K562 (cell line): ENCODE measurements around the gene ECM1. TPM values are rescaled to one million over a fixed set of nuclear protein-coding genes. Genes with fewer than 3 reads are reported as not detected.

Experiments used
- DDX20 ChIP-seq: fragments of 450-650 bp; IDR thresholded peaks from 2 replicates; pipeline ENCODE4 v1.6.1; 2016; ENCODE audit warnings: missing genetic modification characterization, low read depth, mild to moderate bottlenecking, missing compliant biosample characterization, moderate library complexity
- E2F3 ChIP-seq: fragments of 250-450 bp; sonication (Bioruptor Pico); IDR thresholded peaks from 2 replicates; pipeline ENCODE4 v1.4.0; 2020; ENCODE audit warnings: mild to moderate bottlenecking
- E2F5 ChIP-seq: sonication (generic); formaldehyde crosslinking; IDR thresholded peaks from 2 replicates; pipeline ENCODE4 v1.8.0; 2022; ENCODE audit warnings: mild to moderate bottlenecking, missing genetic modification reagents
- EP400 ChIP-seq: fragments of 450-650 bp; IDR thresholded peaks from 2 replicates; pipeline ENCODE4 v1.6.1; 2017; ENCODE audit warnings: antibody characterized with exemption, mild to moderate bottlenecking, moderate library complexity
- EWSR1 ChIP-seq: fragments of 450-650 bp; IDR thresholded peaks from 2 replicates; pipeline ENCODE4 v1.6.1; 2018; ENCODE audit warnings: borderline replicate concordance, mild to moderate bottlenecking, low read depth, moderate library complexity; ENCODE audit not compliant: partially characterized antibody
- FOXA1 ChIP-seq: fragments of 450-650 bp; IDR thresholded peaks from 2 replicates; pipeline ENCODE4 v1.6.1; 2016; ENCODE audit warnings: mild to moderate bottlenecking, borderline replicate concordance
- HMG20A ChIP-seq: fragments of 450-650 bp; formaldehyde crosslinking; conservative IDR thresholded peaks from 2 replicates; pipeline ENCODE4 v1.4.0; 2020; ENCODE audit warnings: mild to moderate bottlenecking, mixed read lengths
- KDM4B ChIP-seq, 2 experiments: fragments of 450-650 bp in 1 of 2; sonication (generic) in 1 of 2; IDR thresholded peaks; 2 replicates each; pipeline ENCODE4 v1.6.1; 2016 to 2017; ENCODE audit warnings: borderline replicate concordance in 2 of 2, antibody characterized with exemption in 1 of 2, low read depth in 1 of 2, mild to moderate bottlenecking in 1 of 2
- MAFK ChIP-seq: IDR thresholded peaks from 2 replicates; pipeline ENCODE4 v1.6.1; 2011; ENCODE audit warnings: low read length, improper control_type of control experiment
- MCM5 ChIP-seq: fragments of 450-650 bp; IDR thresholded peaks from 2 replicates; pipeline ENCODE4 v1.6.1; 2016; ENCODE audit warnings: low read depth
- MTA3 ChIP-seq: fragments of 450-650 bp; formaldehyde crosslinking; IDR thresholded peaks from 2 replicates; pipeline ENCODE4 v1.6.1; 2017; ENCODE audit warnings: mild to moderate bottlenecking, borderline replicate concordance
- NRF1 ChIP-seq, 2 experiments: fragments of 450-650 bp; IDR thresholded peaks in 1 of 2; conservative IDR thresholded peaks in 1 of 2; 2 replicates each; pipeline ENCODE4 v1.6.1; 2014; ENCODE audit warnings: mild to moderate bottlenecking in 2 of 2
- RFX1 ChIP-seq: fragments of 450-650 bp; IDR thresholded peaks from 2 replicates; pipeline ENCODE4 v1.6.1; 2016; ENCODE audit warnings: mild to moderate bottlenecking, moderate library complexity
- THRAP3 ChIP-seq: fragments of 450-650 bp; IDR thresholded peaks from 2 replicates; pipeline ENCODE4 v1.6.1; 2016; ENCODE audit warnings: mild to moderate bottlenecking, inconsistent platforms, borderline replicate concordance
- ZBTB17 ChIP-seq: fragments of 450-650 bp; formaldehyde crosslinking; IDR thresholded peaks from 2 replicates; pipeline ENCODE4 v1.4.0; 2020; ENCODE audit warnings: mild to moderate bottlenecking
- ZNF224 ChIP-seq: sonication (generic); formaldehyde crosslinking; IDR thresholded peaks from 2 replicates; pipeline ENCODE4 v1.8.0; 2022; ENCODE audit warnings: mild to moderate bottlenecking, missing genetic modification reagents
- ZNF232 ChIP-seq: sonication (generic); formaldehyde crosslinking; IDR thresholded peaks from 2 replicates; pipeline ENCODE4 v1.8.0; 2022; ENCODE audit warnings: mild to moderate bottlenecking, missing genetic modification reagents
- polyA plus RNA-seq, 8 experiments: library from polyadenylated mRNA; depleted of rRNA in 4 of 8; stranded (reverse) in 5 of 8; unstranded in 3 of 8; fragments of >200 nt; fragmentation: Nextera tagmentation in 2 of 8; fragmentation: Illumina TruSeq in 1 of 8; extraction: Ambion mirVana in 2 of 8; extraction: Trizol in 1 of 8; gene quantifications; 2 replicates each; pipeline versions ENCODE4 v1.2.1 to v1.2.3, GENCODE V29; 2011 to 2014; ENCODE audit warnings: inconsistent platforms in 1 of 8, missing spikeins in 1 of 8
- total RNA-seq, 7 experiments: library from RNA; depleted of rRNA in 6 of 7; stranded (reverse); fragments of >200 nt in 6 of 7; fragmentation: Illumina TruSeq in 2 of 7; extraction: Trizol in 2 of 7; gene quantifications; 2 replicates each; pipeline versions ENCODE4 v1.2.1 to v1.2.3, GENCODE V29; 2011 to 2021; ENCODE audit warnings: low replicate concordance in 1 of 7
- TF ChIP-seq, protein P1 (sequence below), 3 experiments: fragments of 200-800 bp in 1 of 3; sonication (Bioruptor generic) in 1 of 3; sonication (generic) in 1 of 3; formaldehyde crosslinking in 1 of 3; IDR thresholded peaks; 2 replicates each; pipeline versions ENCODE4 v1.6.1 to v1.8.0; 2016 to 2022; ENCODE audit warnings: mild to moderate bottlenecking in 2 of 3, missing compliant biosample characterization in 2 of 3, missing genetic modification characterization in 2 of 3, missing genetic modification reagents in 1 of 3
- TF ChIP-seq, protein P2 (sequence below): sonication (generic); formaldehyde crosslinking; IDR thresholded peaks from 2 replicates; pipeline ENCODE4 v1.8.1; 2022; ENCODE audit warnings: missing genetic modification reagents
- TF ChIP-seq, protein P3 (sequence below): sonication (generic); formaldehyde crosslinking; IDR thresholded peaks from 2 replicates; pipeline ENCODE4 v1.8.0; 2022; ENCODE audit warnings: mild to moderate bottlenecking, missing genetic modification reagents

Gene ECM1
- total and polyA plus RNA-seq, 9 of the 15 experiments (the other 6 are each of a cell fraction or from before 2014, with no cell fraction given), result 6.6 to 52.2 (median 12.8) TPM

DNA sequence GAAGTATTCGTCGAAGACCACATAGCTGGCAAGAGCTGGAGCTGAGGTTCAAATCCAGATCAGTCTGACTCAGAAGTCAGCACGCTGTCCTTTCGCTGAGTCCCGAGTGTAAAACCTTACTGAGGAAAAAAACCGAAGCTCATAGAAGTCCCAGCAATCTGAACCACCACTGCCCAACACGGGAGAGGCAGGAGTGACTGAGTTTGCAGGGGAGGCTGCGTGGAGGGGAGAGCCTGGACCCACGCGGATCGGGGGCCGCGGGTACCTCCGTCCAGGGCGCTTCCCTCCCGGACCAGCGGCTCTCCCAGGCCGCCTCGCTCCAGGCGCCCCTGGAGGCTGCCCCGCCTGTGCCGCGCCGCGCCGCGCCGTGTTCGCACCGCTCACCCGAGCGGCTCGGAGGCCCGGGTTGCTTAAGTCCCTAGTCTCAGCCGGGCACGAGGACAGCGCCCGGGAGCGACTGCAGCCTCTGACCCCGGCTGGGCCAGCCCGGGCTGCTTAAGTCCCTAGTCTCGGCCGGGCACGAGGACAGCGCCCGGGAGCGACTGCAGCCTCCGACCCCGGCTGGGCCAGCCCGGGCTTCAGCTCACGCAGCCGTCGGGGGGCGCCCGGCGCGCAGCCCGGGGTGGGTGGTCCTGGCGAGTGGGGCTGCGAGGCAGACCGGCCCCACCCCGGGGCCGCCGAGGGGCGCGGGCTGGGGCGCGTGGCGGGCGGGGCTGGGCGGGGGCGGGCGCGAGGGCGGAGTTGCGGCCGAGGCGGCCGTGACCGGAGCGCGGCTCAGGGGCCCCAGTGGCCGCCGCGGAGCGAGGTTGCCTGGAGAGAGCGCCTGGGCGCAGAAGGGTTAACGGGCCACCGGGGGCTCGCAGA, 41.0 kb downstream of the ECM1 start, which contains the start of gene ADAMTSL4 (continued):
- TF ChIP-seq, protein P1, sequence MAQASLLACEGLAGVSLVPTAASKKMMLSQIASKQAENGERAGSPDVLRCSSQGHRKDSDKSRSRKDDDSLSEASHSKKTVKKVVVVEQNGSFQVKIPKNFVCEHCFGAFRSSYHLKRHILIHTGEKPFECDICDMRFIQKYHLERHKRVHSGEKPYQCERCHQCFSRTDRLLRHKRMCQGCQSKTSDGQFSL (CRISPR knock-in tag; IDR thresholded peaks at IDR 0.05), result no peak
- TF ChIP-seq, protein P1 (tag; IDR thresholded peaks at IDR 0.05), result no peak; a peak in 1 of 4 replicates
- TF ChIP-seq EP400, result peak; percentile 32; the same call in 1 of the 2 replicates
- no peak for TF ChIP-seq E2F5 (CRISPR knock-in tag)
- peak; percentile 47; the same call in 1 of the 2 replicates for TF ChIP-seq ZNF232 (CRISPR knock-in tag)
- TF ChIP-seq ZBTB17, result 0 out of 2 replicates have a peak, but pooled peaks have one; percentile 40
- TF ChIP-seq MAFK, result no peak
- no peak for TF ChIP-seq MCM5
- TF ChIP-seq FOXA1, result no peak
- no peak for TF ChIP-seq EWSR1
- no peak for TF ChIP-seq HMG20A (CRISPR knock-in tag)
- no peak for TF ChIP-seq DDX20
- peak; percentile 30; the same call in 1 of the 2 replicates for TF ChIP-seq E2F3 (CRISPR knock-in tag)
- no peak for TF ChIP-seq KDM4B (IDR thresholded peaks at IDR 0.05; ENCODE audit: borderline replicate concordance in 2 of 2, low read depth in 1 of 2)
- TF ChIP-seq, protein P2, sequence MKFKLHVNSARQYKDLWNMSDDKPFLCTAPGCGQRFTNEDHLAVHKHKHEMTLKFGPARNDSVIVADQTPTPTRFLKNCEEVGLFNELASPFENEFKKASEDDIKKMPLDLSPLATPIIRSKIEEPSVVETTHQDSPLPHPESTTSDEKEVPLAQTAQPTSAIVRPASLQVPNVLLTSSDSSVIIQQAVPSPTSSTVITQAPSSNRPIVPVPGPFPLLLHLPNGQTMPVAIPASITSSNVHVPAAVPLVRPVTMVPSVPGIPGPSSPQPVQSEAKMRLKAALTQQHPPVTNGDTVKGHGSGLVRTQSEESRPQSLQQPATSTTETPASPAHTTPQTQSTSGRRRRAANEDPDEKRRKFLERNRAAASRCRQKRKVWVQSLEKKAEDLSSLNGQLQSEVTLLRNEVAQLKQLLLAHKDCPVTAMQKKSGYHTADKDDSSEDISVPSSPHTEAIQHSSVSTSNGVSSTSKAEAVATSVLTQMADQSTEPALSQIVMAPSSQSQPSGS (CRISPR knock-in tag), result no peak
- peak; percentile 60 to 62 for TF ChIP-seq NRF1 (conservative IDR thresholded peaks at IDR 0.05 in 1 of 2, IDR thresholded peaks at IDR 0.05 in 1 of 2)
- TF ChIP-seq, protein P3, sequence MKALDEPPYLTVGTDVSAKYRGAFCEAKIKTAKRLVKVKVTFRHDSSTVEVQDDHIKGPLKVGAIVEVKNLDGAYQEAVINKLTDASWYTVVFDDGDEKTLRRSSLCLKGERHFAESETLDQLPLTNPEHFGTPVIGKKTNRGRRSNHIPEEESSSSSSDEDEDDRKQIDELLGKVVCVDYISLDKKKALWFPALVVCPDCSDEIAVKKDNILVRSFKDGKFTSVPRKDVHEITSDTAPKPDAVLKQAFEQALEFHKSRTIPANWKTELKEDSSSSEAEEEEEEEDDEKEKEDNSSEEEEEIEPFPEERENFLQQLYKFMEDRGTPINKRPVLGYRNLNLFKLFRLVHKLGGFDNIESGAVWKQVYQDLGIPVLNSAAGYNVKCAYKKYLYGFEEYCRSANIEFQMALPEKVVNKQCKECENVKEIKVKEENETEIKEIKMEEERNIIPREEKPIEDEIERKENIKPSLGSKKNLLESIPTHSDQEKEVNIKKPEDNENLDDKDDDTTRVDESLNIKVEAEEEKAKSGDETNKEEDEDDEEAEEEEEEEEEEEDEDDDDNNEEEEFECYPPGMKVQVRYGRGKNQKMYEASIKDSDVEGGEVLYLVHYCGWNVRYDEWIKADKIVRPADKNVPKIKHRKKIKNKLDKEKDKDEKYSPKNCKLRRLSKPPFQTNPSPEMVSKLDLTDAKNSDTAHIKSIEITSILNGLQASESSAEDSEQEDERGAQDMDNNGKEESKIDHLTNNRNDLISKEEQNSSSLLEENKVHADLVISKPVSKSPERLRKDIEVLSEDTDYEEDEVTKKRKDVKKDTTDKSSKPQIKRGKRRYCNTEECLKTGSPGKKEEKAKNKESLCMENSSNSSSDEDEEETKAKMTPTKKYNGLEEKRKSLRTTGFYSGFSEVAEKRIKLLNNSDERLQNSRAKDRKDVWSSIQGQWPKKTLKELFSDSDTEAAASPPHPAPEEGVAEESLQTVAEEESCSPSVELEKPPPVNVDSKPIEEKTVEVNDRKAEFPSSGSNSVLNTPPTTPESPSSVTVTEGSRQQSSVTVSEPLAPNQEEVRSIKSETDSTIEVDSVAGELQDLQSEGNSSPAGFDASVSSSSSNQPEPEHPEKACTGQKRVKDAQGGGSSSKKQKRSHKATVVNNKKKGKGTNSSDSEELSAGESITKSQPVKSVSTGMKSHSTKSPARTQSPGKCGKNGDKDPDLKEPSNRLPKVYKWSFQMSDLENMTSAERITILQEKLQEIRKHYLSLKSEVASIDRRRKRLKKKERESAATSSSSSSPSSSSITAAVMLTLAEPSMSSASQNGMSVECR (CRISPR knock-in tag), result peak; percentile 64; the same call in 1 of the 2 replicates
- no peak for TF ChIP-seq ZNF224 (CRISPR knock-in tag)
- TF ChIP-seq RFX1, result no peak
- TF ChIP-seq THRAP3, result no peak
- TF ChIP-seq MTA3, result peak; percentile 71; the same call in 1 of the 2 replicates
